HepG2 (cell line): ENCODE measurements around the gene APC2. TPM values are rescaled to one million over a fixed set of nuclear protein-coding genes. Genes with fewer than 3 reads are reported as not detected.

Experiments
- AHDC1 ChIP-seq: sonication (generic); formaldehyde crosslinking; IDR thresholded peaks from 2 replicates; pipeline ENCODE4 v1.5.1; 2020; ENCODE audit warnings: mild to moderate bottlenecking, missing genetic modification reagents, borderline replicate concordance
- EZH2 ChIP-seq: conservative IDR thresholded peaks from 2 replicates; pipeline ENCODE4 v1.6.1; 2012; ENCODE audit warnings: mild to moderate bottlenecking, low read depth, low read length, moderate library complexity
- GMEB1 ChIP-seq: sonication (generic); formaldehyde crosslinking; IDR thresholded peaks from 2 replicates; pipeline ENCODE4 v1.5.1; 2020; ENCODE audit warnings: missing genetic modification reagents, mild to moderate bottlenecking, borderline replicate concordance
- HOXA7 ChIP-seq: sonication (generic); formaldehyde crosslinking; IDR thresholded peaks from 2 replicates; pipeline ENCODE4 v1.8.1; 2022; ENCODE audit warnings: mild to moderate bottlenecking, missing genetic modification reagents, moderate library complexity
- KDM5B ChIP-seq: sonication (generic); formaldehyde crosslinking; IDR thresholded peaks from 2 replicates; pipeline ENCODE4 v1.4.0; 2020; ENCODE audit warnings: missing genetic modification reagents, mild to moderate bottlenecking, borderline replicate concordance
- MIER3 ChIP-seq: IDR thresholded peaks from 2 replicates; pipeline ENCODE4 v1.6.1; 2016; ENCODE audit warnings: missing compliant biosample characterization, borderline replicate concordance
- MLXIP ChIP-seq: sonication (generic); formaldehyde crosslinking; IDR thresholded peaks from 2 replicates; pipeline ENCODE4 v1.9.0; 2021; ENCODE audit warnings: missing genetic modification reagents, borderline replicate concordance
- RAD21 ChIP-seq: fragments of 450-650 bp; formaldehyde crosslinking; IDR thresholded peaks from 2 replicates; pipeline ENCODE4 v1.5.0; 2020; ENCODE audit warnings: mild to moderate bottlenecking
- SAFB2 ChIP-seq: sonication (generic); formaldehyde crosslinking; IDR thresholded peaks from 2 replicates; pipeline ENCODE4 v1.5.1; 2020; ENCODE audit warnings: missing genetic modification reagents, low read depth, mild to moderate bottlenecking, borderline replicate concordance
- TBX3 ChIP-seq: fragments of 450-650 bp; IDR thresholded peaks from 2 replicates; pipeline ENCODE4 v1.6.1; 2017; ENCODE audit warnings: antibody characterized with exemption, mild to moderate bottlenecking, inconsistent platforms, borderline replicate concordance
- TOE1 ChIP-seq: sonication (generic); formaldehyde crosslinking; IDR thresholded peaks from 2 replicates; pipeline ENCODE4 v1.4.0; 2020; ENCODE audit warnings: mild to moderate bottlenecking, missing genetic modification reagents
- ZBTB39 ChIP-seq: sonication (generic); formaldehyde crosslinking; IDR thresholded peaks from 2 replicates; pipeline ENCODE4 v1.5.0; 2020; ENCODE audit warnings: missing genetic modification reagents
- ZFP82 ChIP-seq: sonication (generic); formaldehyde crosslinking; IDR thresholded peaks from 2 replicates; pipeline ENCODE4 v1.5.1; 2020; ENCODE audit warnings: mild to moderate bottlenecking, missing genetic modification reagents, borderline replicate concordance
- ZNF263 ChIP-seq: sonication (generic); formaldehyde crosslinking; IDR thresholded peaks from 2 replicates; pipeline ENCODE4 v1.4.0; 2020; ENCODE audit warnings: missing genetic modification reagents
- ZNF564 ChIP-seq: sonication (generic); formaldehyde crosslinking; IDR thresholded peaks from 2 replicates; pipeline ENCODE4 v1.8.1; 2023; ENCODE audit warnings: mild to moderate bottlenecking, missing genetic modification reagents
- ZNF674 ChIP-seq: sonication (generic); formaldehyde crosslinking; IDR thresholded peaks from 2 replicates; pipeline ENCODE4 v1.5.0; 2020; ENCODE audit warnings: low read depth, mild to moderate bottlenecking, missing genetic modification reagents
- polyA plus RNA-seq, 8 experiments: library from polyadenylated mRNA; depleted of rRNA in 3 of 8; stranded (reverse) in 7 of 8; unstranded in 1 of 8; fragments of >200 nt; fragmentation: Illumina TruSeq in 4 of 8; extraction: Trizol in 4 of 8; gene quantifications; 2 replicates each; pipeline versions ENCODE4 v1.2.1 to v1.2.3, GENCODE V29; 2011 to 2016; ENCODE audit warnings: low read depth in 4 of 8, missing spikeins in 1 of 8, mixed read lengths in 1 of 8; ENCODE audit not compliant: insufficient read depth in 1 of 8
- total RNA-seq, 5 experiments: library from RNA; depleted of rRNA; stranded (reverse); fragments of >200 nt; fragmentation: Illumina TruSeq; extraction: Trizol; gene quantifications; 2 replicates each; pipeline ENCODE4 v1.2.3, GENCODE V29; 2016; ENCODE audit warnings: low read depth in 1 of 5

Gene APC2
- total and polyA plus RNA-seq, 2 of the 13 experiments (the other 11 are each of a cell fraction or from before 2014, with no cell fraction given) = 0.08 to 0.22 TPM

GRCh38 chr19:1503089-1503924 is 53.4 kb downstream of the APC2 start (continued):
- TF ChIP-seq ZNF263 (CRISPR knock-in tag) = peak; percentile 63; the same call in 1 of the 2 replicates
- no peak for TF ChIP-seq GMEB1
- no peak for TF ChIP-seq ZFP82 (CRISPR knock-in tag)
- no peak for TF ChIP-seq TBX3
- peak; percentile 50; the same call in 1 of the 2 replicates for TF ChIP-seq RAD21 (CRISPR knock-in tag)
- TF ChIP-seq ZBTB39 (CRISPR knock-in tag) = peak; percentile 46; the same call in 1 of the 2 replicates
- no peak for TF ChIP-seq HOXA7 (CRISPR knock-in tag)
- TF ChIP-seq SAFB2 (CRISPR knock-in tag) = no peak
- no peak for TF ChIP-seq EZH2
- no peak for TF ChIP-seq TOE1 (CRISPR knock-in tag)
- no peak for TF ChIP-seq ZNF674 (CRISPR knock-in tag)
- TF ChIP-seq MIER3 (CRISPR knock-in tag) = no peak
- TF ChIP-seq ZNF564 (CRISPR knock-in tag) = peak; percentile 70; the same call in 1 of the 2 replicates
- no peak for TF ChIP-seq MLXIP (CRISPR knock-in tag)
- no peak for TF ChIP-seq AHDC1 (CRISPR knock-in tag)
- 0 out of 2 replicates have a peak, but pooled peaks have one; percentile 20 for TF ChIP-seq KDM5B (CRISPR knock-in tag)
